A549 (cell line): ENCODE data around the gene MPPED2.

Source experiments
- CEBPB ChIP-seq, 2 experiments: fragments of >200 bp in 1 of 2; sonication (Bioruptor Twin) in 1 of 2; formaldehyde crosslinking in 1 of 2; IDR thresholded peaks; 2 replicates each; pipeline ENCODE4 v1.6.1; 2012 to 2016
- CHD2 ChIP-seq: fragments of 150-350 bp; IDR thresholded peaks from 2 replicates; pipeline ENCODE4 v1.6.1; 2014; ENCODE audit warnings: low read length; ENCODE audit not compliant: partially characterized antibody
- HOXA7 ChIP-seq: fragments of 250-450 bp; sonication (Bioruptor Pico); IDR thresholded peaks from 2 replicates; pipeline ENCODE4 v1.5.0; 2020; ENCODE audit warnings: mild to moderate bottlenecking, moderate library complexity
- KDM1A ChIP-seq: fragments of 200-600 bp; sonication (generic); IDR thresholded peaks from 2 replicates; pipeline ENCODE4 v1.6.1; 2016; ENCODE audit warnings: low read depth, mild to moderate bottlenecking
- POLR2A ChIP-seq: IDR thresholded peaks from 2 replicates; pipeline ENCODE4 v1.6.1; 2012; ENCODE audit warnings: mild to moderate bottlenecking, low read length
- TF ChIP-seq, protein P1 (sequence below): fragments of >200 bp; sonication (Bioruptor Twin); formaldehyde crosslinking; IDR thresholded peaks from 3 replicates; pipeline ENCODE4 v1.5.1; 2016
- TF ChIP-seq, protein P2 (sequence below): IDR thresholded peaks from 2 replicates; pipeline ENCODE4 v1.6.1; 2012; ENCODE audit warnings: low read depth, borderline replicate concordance

DNA sequence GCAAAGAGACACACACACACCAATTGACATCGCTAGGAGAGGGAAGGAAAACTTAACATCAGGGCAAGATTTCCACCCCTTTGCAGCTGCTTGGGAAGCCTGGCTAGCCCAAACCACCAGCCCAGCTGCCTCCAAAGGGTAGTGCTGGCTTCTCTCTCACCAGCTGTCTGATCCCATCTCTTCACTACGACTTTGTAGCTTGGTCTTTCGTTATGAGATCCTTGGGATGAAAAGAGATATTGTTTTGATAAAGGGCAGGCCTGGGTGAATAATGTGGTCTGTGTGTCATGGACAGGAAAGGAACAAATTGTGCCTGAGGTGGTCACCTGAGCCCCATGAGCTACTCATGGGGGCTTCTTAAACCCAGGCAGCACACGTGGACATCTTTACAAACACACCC is 161.3 kb downstream of the MPPED2 start:
- TF ChIP-seq POLR2A, result no peak
- TF ChIP-seq, protein P1, sequence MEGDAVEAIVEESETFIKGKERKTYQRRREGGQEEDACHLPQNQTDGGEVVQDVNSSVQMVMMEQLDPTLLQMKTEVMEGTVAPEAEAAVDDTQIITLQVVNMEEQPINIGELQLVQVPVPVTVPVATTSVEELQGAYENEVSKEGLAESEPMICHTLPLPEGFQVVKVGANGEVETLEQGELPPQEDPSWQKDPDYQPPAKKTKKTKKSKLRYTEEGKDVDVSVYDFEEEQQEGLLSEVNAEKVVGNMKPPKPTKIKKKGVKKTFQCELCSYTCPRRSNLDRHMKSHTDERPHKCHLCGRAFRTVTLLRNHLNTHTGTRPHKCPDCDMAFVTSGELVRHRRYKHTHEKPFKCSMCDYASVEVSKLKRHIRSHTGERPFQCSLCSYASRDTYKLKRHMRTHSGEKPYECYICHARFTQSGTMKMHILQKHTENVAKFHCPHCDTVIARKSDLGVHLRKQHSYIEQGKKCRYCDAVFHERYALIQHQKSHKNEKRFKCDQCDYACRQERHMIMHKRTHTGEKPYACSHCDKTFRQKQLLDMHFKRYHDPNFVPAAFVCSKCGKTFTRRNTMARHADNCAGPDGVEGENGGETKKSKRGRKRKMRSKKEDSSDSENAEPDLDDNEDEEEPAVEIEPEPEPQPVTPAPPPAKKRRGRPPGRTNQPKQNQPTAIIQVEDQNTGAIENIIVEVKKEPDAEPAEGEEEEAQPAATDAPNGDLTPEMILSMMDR, result no peak
- TF ChIP-seq KDM1A, result no peak
- TF ChIP-seq HOXA7 (CRISPR knock-in tag), result no peak
- TF ChIP-seq, protein P2, sequence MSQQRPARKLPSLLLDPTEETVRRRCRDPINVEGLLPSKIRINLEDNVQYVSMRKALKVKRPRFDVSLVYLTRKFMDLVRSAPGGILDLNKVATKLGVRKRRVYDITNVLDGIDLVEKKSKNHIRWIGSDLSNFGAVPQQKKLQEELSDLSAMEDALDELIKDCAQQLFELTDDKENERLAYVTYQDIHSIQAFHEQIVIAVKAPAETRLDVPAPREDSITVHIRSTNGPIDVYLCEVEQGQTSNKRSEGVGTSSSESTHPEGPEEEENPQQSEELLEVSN, result no peak
- TF ChIP-seq CHD2, result no peak
- no peak for TF ChIP-seq CEBPB (IDR thresholded peaks at IDR 0.05)
